Type B pancreatic cell (in vitro differentiated cells): Measurements from ENCODE around the gene SNX1. TPM values are rescaled to one million over a fixed set of nuclear protein-coding genes. Genes with fewer than 3 reads are reported as not detected.

Source experiments
- DNase-seq: peaks from one replicate; pipeline ENCODE4 v3.0.0; 2021; ENCODE audit warnings: mixed read lengths; ENCODE audit not compliant: unreplicated experiment; ENCODE audit errors: extremely low spot score
- H3K27ac Mint-ChIP-seq: 2 replicates; pipeline ENCODE4 v1.8.0; 2021; ENCODE audit warnings: mild to moderate bottlenecking, mixed read lengths
- H3K27me3 Mint-ChIP-seq: 2 replicates; pipeline ENCODE4 v1.8.0; 2021; ENCODE audit warnings: mixed read lengths
- H3K36me3 Mint-ChIP-seq: 2 replicates; pipeline ENCODE4 v1.8.0; 2021; ENCODE audit warnings: mixed read lengths
- H3K4me1 Mint-ChIP-seq: one replicate; pipeline ENCODE4 v1.8.0; 2021; ENCODE audit warnings: mixed read lengths; ENCODE audit not compliant: unreplicated experiment
- H3K4me3 Mint-ChIP-seq: 2 replicates; pipeline ENCODE4 v1.8.0; 2021; ENCODE audit warnings: mild to moderate bottlenecking, mixed read lengths
- H3K9me3 Mint-ChIP-seq: 2 replicates; pipeline ENCODE4 v1.8.0; 2021; ENCODE audit warnings: mixed read lengths
- CTCF ChIP-seq: fragments of 200-600 bp; sonication (generic); conservative IDR thresholded peaks from 2 replicates; pipeline ENCODE4 v1.5.0; 2021; ENCODE audit warnings: antibody characterized with exemption, mild to moderate bottlenecking
- total RNA-seq: library from RNA; stranded (reverse); gene quantifications from 2 replicates; pipeline ENCODE4 v1.2.1, GENCODE V29; 2021; ENCODE audit warnings: low replicate concordance

SNX1 gene
- total RNA-seq, 1 donor from 2014 or later = 124 TPM

- no peak for DNase-seq
- Mint-ChIP-seq H3K9me3 (no peaks in the 10 kb centered on the region), H3K27ac (no peak overlapping the region), H3K27me3 (peaks cover 19% of the 10 kb centered on the region), H3K4me3 (peak overlapping the region; percentile 44), H3K36me3 (peaks cover 4% of the 10 kb centered on the region), H3K4me1 (peaks cover 14% of the 10 kb centered on the region)
- no peak for TF ChIP-seq CTCF
These were observed 52.4 kb downstream of the SNX1 start for GRCh38 chr15:64148168-64148567.

- Mint-ChIP-seq H3K36me3 (peaks cover 4% of the 10 kb centered on the region), H3K4me1 (peaks cover 17% of the 10 kb centered on the region), H3K9me3 (no peaks in the 10 kb centered on the region), H3K27me3 (peaks cover 23% of the 10 kb centered on the region), H3K27ac (no peak overlapping the region), H3K4me3 (no peak overlapping the region)
- no peak for DNase-seq
- no peak for TF ChIP-seq CTCF
These were observed 52.8 kb downstream of the SNX1 start for GRCh38 chr15:64148581-64148980.

- H3K36me3 Mint-ChIP-seq = peaks cover 4% of the 10 kb centered on the region
- peaks cover 20% of the 10 kb centered on the region for H3K4me1 Mint-ChIP-seq
- no peak for TF ChIP-seq CTCF
- DNase-seq = no peak
- peaks cover 25% of the 10 kb centered on the region for H3K27me3 Mint-ChIP-seq
- H3K27ac Mint-ChIP-seq = no peak overlapping the region
- no peaks in the 10 kb centered on the region for H3K9me3 Mint-ChIP-seq
- peak overlapping the region; percentile 77 for H3K4me3 Mint-ChIP-seq
These were observed 53.6 kb downstream of the SNX1 start for GRCh38 chr15:64149424-64149823.

GRCh38 chr15:64149893-64150578 is 54.3 kb downstream of the SNX1 start:
- peaks cover under 1% of the 10 kb centered on the region for H3K36me3 Mint-ChIP-seq
- DNase-seq = no peak
- no peak overlapping the region for H3K27ac Mint-ChIP-seq
- H3K4me3 Mint-ChIP-seq = peak overlapping the region; percentile 77
- TF ChIP-seq CTCF = no peak
- H3K4me1 Mint-ChIP-seq = peaks cover 16% of the 10 kb centered on the region
- H3K9me3 Mint-ChIP-seq = no peaks in the 10 kb centered on the region
- peaks cover 25% of the 10 kb centered on the region for H3K27me3 Mint-ChIP-seq

GRCh38 chr15:64151727-64152506 is 56.1 kb downstream of the SNX1 start, which contains the start of gene SNX22:
TSS of gene SNX22 (plus strand) at chr15:64151731. CDS start at chr15:64151776, 45 bp downstream.
- Mint-ChIP-seq H3K4me3 (peak within 1 kb of the TSS; percentile 90), H3K36me3 (peaks cover 4% of the 10 kb centered on the region), H3K9me3 (no peaks in the 10 kb centered on the region), H3K27ac (no peak within 1 kb of the TSS), H3K27me3 (peaks cover 25% of the 10 kb centered on the region), H3K4me1 (peaks cover 11% of the 10 kb centered on the region)
- no peak for DNase-seq
- TF ChIP-seq CTCF = no peak
